ENCODE measurements around the gene ABLIM3. TPM values are rescaled to one million over a fixed set of nuclear protein-coding genes. Genes with fewer than 3 reads are reported as not detected.

Gene ABLIM3
- total and polyA plus RNA-seq, 10 of the 15 experiments (the other 5 are each of a cell fraction or from before 2014, with no cell fraction given), result 0.03 TPM; not detected in 9

DNA sequence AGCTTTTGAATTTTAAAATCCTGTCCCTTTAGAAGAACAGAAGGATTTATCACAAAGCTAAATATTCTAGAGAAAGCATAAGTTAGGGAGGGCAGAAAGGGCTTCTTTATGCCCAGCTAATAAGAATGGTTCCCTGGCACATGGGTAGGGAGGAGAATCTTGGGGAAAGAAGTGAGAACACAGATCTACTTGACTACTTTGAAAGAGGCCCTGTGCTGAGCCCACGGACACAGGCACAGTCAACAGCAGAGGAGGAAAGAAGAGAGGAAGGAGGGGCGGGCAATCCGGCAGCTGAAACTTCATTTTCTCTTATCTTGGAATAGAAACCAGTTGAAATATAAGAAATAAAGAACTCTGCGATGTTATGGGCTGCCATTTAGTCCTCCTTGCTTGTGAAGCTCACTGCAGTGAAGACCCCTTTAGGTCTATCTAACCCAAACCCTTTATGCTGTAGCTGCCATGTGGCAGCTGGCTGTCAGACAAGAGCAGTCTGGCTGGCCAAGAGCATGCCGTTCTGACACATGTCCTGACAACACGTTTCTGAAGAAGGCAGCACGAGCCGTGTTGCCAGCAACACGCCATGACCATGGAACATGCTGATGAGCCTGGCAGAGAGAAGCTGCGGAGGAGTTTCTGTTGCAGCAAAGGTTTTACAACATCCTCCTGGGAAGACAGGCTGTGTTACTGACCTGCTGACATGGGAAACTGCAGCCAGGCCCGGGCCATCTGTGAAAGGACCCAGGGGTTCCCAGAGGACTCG, 34.2 kb downstream of the ABLIM3 start:
- intact Hi-C loops (cut with micrococcal nuclease; ENCODE audit: unreplicated experiment), result no loop called here
- Histone ChIP-seq H3K4me3 (no peak overlapping the region), H2AFZ (ENCODE audit: control insufficient read depth, low read depth, low read length) (no peak overlapping the region), H3K27ac (ENCODE audit: control insufficient read depth, insufficient read depth) (no peak overlapping the region), H3K4me2 (ENCODE audit: control insufficient read depth, insufficient read depth) (no peak overlapping the region), H3K4me1 (ENCODE audit: control insufficient read depth, insufficient read depth, low read length) (no peaks in the 10 kb centered on the region), H4K20me1 (ENCODE audit: control insufficient read depth, insufficient read depth) (no peaks in the 10 kb centered on the region), H3K27me3 (replicated peaks in 1 of 2; ENCODE audit: control insufficient read depth in 2 of 2, insufficient read depth in 2 of 2, low read length in 1 of 2) (peaks cover 0 to 1% of the 10 kb centered on the region in 2 experiments; a peak in 1 of 4 replicates), H3K36me3 (ENCODE audit: control insufficient read depth in 2 of 2, insufficient read depth in 2 of 2, low read length in 1 of 2) (no peaks in the 10 kb centered on the region), H3K9ac (ENCODE audit: control insufficient read depth, insufficient read depth, low read length) (no peak overlapping the region), H3K79me2 (ENCODE audit: control insufficient read depth, insufficient read depth, low read length) (no peaks in the 10 kb centered on the region), H3K9me3 (replicated peaks; ENCODE audit: control insufficient read depth, insufficient read depth, low read length) (no peaks in the 10 kb centered on the region)
- ATAC-seq, result no peak
- WGBS (ENCODE audit: insufficient coverage, insufficient replicate concordance, low lambda C conversion rate, missing lambda C conversion rate), result 26% methylated on average over 12 of the region's 12 CpGs
- no TSS peak for BruUV-seq (replicated peaks)
- RAD21 ChIA-PET (ENCODE audit: unreplicated experiment), result no interaction called here
- CTCF ChIA-PET, result no interaction called here
- POLR2A ChIA-PET, result no interaction called here
- in situ Hi-C loops (cut with MboI), result no loop called here
- no peak for DNase-seq (ENCODE audit: low read depth, low spot score)
- FAIRE-seq, result no peak
- SMC1A ChIA-PET (ENCODE audit: uncharacterized antibody, unreplicated experiment), result no interaction called here
- TF ChIP-seq MEF2A (IDR thresholded peaks at IDR 0.05; ENCODE audit: insufficient read depth, low read depth, low read length) (no peak), IKZF2 (IDR thresholded peaks at IDR 0.05) (no peak), MXI1 (IDR thresholded peaks at IDR 0.05; ENCODE audit: low read depth, low read length) (no peak), HDAC6 (IDR thresholded peaks at IDR 0.05; ENCODE audit: unreplicated experiment) (no peak), SIX5 (IDR thresholded peaks at IDR 0.05; ENCODE audit: low read depth, low read length, severe bottlenecking) (no peak), GABPA (IDR thresholded peaks at IDR 0.05; ENCODE audit: low read depth) (no peak), ZNF24 (IDR thresholded peaks at IDR 0.05) (no peak), ETV6 (conservative IDR thresholded peaks at IDR 0.05 in 1 of 2, IDR thresholded peaks at IDR 0.05 in 1 of 2; ENCODE audit: borderline replicate concordance in 1 of 2, low read depth in 1 of 2) (no peak), MEF2B (IDR thresholded peaks at IDR 0.05; ENCODE audit: partially characterized antibody, poor library complexity, severe bottlenecking) (no peak), SIN3A (IDR thresholded peaks at IDR 0.05; ENCODE audit: low read depth, low read length) (no peak), JUND (IDR thresholded peaks at IDR 0.05; ENCODE audit: low read depth, low read length) (no peak), ZNF384 (IDR thresholded peaks at IDR 0.05; ENCODE audit: borderline replicate concordance, low read depth, low read length) (no peak)
- TF ChIP-seq, protein P1, sequence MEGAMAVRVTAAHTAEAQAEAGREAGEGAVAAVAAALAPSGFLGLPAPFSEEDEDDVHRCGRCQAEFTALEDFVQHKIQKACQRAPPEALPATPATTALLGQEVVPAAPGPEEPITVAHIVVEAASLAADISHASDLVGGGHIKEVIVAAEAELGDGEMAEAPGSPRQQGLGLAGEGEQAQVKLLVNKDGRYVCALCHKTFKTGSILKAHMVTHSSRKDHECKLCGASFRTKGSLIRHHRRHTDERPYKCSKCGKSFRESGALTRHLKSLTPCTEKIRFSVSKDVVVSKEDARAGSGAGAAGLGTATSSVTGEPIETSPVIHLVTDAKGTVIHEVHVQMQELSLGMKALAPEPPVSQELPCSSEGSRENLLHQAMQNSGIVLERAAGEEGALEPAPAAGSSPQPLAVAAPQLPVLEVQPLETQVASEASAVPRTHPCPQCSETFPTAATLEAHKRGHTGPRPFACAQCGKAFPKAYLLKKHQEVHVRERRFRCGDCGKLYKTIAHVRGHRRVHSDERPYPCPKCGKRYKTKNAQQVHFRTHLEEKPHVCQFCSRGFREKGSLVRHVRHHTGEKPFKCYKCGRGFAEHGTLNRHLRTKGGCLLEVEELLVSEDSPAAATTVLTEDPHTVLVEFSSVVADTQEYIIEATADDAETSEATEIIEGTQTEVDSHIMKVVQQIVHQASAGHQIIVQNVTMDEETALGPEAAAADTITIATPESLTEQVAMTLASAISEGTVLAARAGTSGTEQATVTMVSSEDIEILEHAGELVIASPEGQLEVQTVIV (IDR thresholded peaks at IDR 0.05; ENCODE audit: borderline replicate concordance, partially characterized antibody), result no peak
- TF ChIP-seq, protein P2, sequence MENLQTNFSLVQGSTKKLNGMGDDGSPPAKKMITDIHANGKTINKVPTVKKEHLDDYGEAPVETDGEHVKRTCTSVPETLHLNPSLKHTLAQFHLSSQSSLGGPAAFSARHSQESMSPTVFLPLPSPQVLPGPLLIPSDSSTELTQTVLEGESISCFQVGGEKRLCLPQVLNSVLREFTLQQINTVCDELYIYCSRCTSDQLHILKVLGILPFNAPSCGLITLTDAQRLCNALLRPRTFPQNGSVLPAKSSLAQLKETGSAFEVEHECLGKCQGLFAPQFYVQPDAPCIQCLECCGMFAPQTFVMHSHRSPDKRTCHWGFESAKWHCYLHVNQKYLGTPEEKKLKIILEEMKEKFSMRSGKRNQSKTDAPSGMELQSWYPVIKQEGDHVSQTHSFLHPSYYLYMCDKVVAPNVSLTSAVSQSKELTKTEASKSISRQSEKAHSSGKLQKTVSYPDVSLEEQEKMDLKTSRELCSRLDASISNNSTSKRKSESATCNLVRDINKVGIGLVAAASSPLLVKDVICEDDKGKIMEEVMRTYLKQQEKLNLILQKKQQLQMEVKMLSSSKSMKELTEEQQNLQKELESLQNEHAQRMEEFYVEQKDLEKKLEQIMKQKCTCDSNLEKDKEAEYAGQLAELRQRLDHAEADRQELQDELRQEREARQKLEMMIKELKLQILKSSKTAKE (IDR thresholded peaks at IDR 0.05; ENCODE audit: low read depth, poor library complexity, severe bottlenecking), result no peak
- TF ChIP-seq, protein P3, sequence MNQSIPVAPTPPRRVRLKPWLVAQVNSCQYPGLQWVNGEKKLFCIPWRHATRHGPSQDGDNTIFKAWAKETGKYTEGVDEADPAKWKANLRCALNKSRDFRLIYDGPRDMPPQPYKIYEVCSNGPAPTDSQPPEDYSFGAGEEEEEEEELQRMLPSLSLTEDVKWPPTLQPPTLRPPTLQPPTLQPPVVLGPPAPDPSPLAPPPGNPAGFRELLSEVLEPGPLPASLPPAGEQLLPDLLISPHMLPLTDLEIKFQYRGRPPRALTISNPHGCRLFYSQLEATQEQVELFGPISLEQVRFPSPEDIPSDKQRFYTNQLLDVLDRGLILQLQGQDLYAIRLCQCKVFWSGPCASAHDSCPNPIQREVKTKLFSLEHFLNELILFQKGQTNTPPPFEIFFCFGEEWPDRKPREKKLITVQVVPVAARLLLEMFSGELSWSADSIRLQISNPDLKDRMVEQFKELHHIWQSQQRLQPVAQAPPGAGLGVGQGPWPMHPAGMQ (IDR thresholded peaks at IDR 0.05; ENCODE audit: borderline replicate concordance), result no peak
- TF ChIP-seq, protein P4, sequence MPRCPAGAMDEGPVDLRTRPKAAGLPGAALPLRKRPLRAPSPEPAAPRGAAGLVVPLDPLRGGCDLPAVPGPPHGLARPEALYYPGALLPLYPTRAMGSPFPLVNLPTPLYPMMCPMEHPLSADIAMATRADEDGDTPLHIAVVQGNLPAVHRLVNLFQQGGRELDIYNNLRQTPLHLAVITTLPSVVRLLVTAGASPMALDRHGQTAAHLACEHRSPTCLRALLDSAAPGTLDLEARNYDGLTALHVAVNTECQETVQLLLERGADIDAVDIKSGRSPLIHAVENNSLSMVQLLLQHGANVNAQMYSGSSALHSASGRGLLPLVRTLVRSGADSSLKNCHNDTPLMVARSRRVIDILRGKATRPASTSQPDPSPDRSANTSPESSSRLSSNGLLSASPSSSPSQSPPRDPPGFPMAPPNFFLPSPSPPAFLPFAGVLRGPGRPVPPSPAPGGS (IDR thresholded peaks at IDR 0.05; ENCODE audit: borderline replicate concordance, insufficient read depth, low read depth, low read length, poor library complexity, severe bottlenecking), result no peak
